GM21619 (cell line): ENCODE results near the gene MED28.
"Not testable (repeated sequence)": the region's sequence is repeated elsewhere in the genome, so short reads cannot be mapped to it uniquely, and the experiment has no call there.

Source experiments
- ATAC-seq: cut with Tn5 transposase; IDR thresholded peaks from one replicate; pipeline ENCODE4 v1.9.1; 2021; ENCODE audit not compliant: unreplicated experiment

Gene MED28, protein sequence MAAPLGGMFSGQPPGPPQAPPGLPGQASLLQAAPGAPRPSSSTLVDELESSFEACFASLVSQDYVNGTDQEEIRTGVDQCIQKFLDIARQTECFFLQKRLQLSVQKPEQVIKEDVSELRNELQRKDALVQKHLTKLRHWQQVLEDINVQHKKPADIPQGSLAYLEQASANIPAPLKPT

GRCh38 chr4:17614416-17615299 lies at the start of gene MED28:
MED28 (plus strand) TSS chr4:17614641; CDS start chr4:17614655, 14 bp downstream.
- ATAC-seq, result peak; percentile 96

GRCh38 chr4:17565846-17566245 lies 48.6 kb upstream of the MED28 start:
- ATAC-seq, result no peak

DNA sequence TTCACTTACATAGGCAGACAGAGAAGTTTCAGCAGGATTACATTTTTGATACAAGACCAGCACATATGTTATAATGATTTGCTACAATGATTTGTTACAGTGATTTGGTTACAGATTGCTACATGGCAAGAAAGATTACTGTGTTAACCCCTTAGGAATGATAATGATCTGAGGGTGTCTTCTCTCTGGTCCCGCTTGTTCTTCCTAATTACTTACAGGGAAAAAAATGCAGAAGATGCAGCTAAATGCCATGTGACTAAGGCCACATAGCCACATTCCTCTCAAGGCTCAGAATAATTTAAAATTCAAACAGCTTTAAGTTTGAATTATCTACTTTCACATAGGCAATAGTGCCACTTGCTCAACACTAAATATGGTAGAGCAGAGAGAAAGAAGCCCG lies 47.2 kb upstream of the MED28 start:
- ATAC-seq, result no peak

DNA sequence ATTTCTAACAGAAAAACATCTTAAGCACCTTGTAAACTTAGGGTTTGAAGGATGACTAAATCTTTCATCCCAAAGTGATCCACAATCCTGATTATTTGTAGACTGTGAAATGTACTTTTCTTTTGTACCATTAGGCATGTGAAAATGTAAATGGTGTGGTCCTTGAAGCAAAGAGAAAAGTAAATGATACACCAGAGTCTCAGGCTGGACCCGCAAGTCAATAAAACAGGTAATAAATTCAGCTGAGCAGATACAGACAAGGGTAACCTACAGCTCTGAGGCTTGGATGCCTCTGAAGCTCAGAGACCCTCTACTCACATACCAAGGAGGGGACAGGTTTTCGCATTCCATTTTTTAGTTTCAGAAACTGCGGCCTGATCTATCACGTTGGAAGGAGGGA lies 40.2 kb upstream of the MED28 start:
- no peak for ATAC-seq

GRCh38 chr4:17575177-17575576 lies 39.3 kb upstream of the MED28 start:
- ATAC-seq, result not testable (repeated sequence)

GRCh38 chr4:17576932-17577664 lies 37.3 kb upstream of the MED28 start, which contains the start of gene LAP3:
LAP3 (plus strand) TSS chr4:17577198; CDS start chr4:17577466, 268 bp downstream.
- ATAC-seq, result peak; percentile 74

DNA sequence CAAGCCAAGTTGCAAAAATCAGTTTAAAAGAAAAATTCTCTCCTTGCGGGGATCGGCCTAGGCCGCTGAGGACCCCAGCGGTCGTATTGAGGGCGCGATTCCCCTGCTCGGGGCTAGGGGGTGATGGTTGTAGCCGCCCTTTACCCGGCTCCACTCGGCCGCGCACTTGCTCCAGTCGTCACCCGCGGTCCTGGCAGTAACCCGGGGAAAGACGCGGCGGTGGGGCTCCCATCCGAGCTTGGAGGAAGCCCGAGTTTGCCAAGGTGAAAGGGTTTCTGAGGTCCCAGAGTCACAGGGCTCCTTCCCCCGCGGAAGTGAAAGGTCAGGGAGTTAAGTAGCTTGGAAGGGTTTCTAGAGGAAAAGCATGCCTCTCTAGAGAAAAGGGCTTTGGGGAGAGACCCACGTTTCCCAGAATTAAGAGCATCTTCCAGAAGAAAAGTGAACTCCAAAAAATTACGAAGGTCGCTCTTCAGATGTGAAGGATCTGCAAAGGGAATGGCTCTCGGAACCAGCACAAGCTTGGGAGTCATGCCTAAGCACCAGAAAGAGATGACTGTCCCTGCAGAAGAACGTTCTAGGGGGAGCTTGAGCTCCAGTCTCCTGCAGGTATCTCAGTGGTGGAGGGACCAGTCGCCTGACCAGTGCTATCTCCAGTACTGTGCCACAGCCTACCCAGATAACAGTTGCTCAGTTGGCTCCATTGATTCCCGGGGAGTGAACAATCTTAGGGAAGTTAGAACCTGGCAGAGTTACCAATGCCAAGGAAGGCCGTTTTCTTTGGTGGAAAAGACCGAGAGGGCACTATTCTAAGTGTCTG lies 36.6 kb upstream of the MED28 start:
- ATAC-seq, result peak; percentile 8

GRCh38 chr4:17578482-17578891 lies 36.0 kb upstream of the MED28 start:
- ATAC-seq, result peak; percentile 37

GRCh38 chr4:17580969-17581368 lies 33.5 kb upstream of the MED28 start:
- no peak for ATAC-seq

DNA sequence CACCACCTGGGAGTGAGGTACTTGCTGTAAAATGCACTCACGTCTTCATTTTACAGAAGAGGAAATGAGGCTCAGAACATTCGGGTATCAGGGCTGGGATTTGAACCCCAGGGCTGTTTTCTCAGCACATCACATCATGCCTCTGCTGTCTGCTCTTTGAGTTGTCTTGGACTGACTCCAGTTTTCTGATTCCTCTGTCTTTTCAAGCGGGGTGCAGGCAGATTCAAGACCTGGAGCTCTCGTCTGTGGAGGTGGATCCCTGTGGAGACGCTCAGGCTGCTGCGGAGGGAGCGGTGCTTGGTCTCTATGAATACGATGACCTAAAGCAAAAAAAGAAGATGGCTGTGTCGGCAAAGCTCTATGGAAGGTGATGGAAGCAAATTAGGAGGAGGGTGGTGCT lies 31.2 kb upstream of the MED28 start:
- no peak for ATAC-seq

DNA sequence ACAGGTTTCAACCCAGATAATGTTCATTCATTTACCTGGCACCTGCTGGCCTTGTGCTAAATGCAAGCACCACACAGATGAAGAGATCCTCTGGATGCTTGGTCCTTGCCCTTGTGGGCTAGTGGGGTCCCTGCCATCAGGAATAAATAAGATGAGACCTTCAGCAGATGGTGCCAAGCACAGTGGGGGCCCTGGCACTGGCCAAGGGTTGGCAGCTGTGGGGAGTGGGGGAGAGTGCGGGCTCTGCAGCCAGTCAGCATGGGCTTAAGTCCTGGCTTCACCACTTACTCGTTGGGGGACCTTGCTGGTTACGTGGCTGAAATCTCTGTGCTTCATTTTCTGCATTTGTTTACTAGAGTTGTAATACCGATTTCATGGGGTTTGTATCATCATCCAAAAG lies 30.5 kb upstream of the MED28 start:
- ATAC-seq, result no peak

GRCh38 chr4:17584521-17585213 lies 29.8 kb upstream of the MED28 start:
- ATAC-seq, result no peak

GRCh38 chr4:17587094-17587822 lies 27.2 kb upstream of the MED28 start:
- ATAC-seq, result no peak

DNA sequence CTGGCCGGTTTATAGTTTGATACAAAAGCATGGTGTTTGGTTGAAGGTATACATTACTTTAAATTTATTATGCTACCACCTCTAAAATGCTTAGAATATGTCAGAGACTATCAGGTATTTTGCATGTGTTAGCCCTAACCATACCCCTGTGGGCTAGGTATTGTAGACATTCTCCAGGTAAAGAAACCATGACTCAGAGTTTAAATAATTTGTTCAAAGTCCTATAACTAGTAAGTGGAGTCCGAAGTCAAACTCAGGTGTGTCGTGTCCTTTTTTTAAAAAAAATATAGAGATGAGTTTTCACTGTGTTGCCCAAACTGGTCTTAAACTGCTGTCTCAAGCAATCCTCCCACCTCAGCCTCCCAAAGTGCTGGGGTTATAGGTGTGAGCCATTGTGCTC lies 25.1 kb upstream of the MED28 start:
- no peak for ATAC-seq

DNA sequence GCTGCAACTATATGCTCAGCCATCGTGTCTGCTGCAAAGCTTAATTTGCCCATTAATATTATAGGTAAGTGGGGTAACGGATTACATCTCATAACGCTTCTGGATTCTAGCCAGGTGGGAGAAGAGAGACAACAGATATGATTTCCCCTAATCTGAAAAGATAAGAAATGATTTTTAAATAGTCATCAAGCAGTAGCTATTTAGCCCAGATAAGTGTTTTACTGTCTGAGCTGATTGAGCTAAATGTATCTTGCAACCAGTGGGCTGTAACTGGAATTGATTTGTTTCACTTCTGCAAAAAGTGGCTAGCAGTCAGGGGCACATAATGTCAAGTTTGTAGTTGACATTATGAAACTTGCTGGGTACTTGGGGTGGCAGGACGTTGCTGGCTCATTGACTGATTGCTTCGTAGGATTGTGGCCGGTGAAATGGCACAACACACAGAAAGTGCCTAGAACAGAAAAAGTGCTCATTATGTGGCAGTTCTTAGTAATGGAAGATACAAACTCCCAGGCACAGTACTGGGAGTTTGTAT lies 18.9 kb upstream of the MED28 start:
- peak; percentile 79 for ATAC-seq

DNA sequence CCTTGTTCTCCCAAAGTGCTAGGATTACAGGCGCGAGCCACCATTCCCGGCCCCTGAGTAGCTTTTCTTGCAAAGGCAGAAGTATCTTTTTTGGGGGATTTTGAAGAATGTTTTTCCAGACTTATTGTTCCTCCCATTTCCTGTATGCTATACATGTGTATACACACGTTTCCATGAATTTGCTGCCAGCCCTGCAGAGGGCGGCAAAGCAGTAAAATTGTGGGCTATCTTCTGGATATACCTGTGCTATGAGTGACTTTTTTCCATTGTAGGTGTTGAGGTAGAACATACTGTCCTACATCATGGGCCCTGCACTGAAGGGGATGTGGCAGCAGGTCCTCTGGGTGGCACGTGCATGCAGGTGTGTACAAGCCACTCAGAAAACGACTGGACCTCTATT lies 16.9 kb upstream of the MED28 start:
- ATAC-seq, result no peak

- no peak for ATAC-seq
Measured at GRCh38 chr4:17599826-17600225, 14.6 kb upstream of the MED28 start.

- no peak for ATAC-seq
Measured at GRCh38 chr4:17605236-17605635, 9.2 kb upstream of the MED28 start.

GRCh38 chr4:17613761-17614415 lies 553 bp upstream of the MED28 start:
- ATAC-seq, result peak; percentile 45
